SKM-1 (cell line): ENCODE results near the gene SLC9A3.

Experiments used
- DNase-seq: peaks from one replicate; lab custom pipeline; 2025; ENCODE audit not compliant: unreplicated experiment; lab: John Stamatoyannopoulos, UW

SLC9A3 gene

GRCh38 chr5:539469-540070, 15.3 kb upstream of the SLC9A3 start:
- no peak for DNase-seq

GRCh38 chr5:538801-539468, 14.7 kb upstream of the SLC9A3 start:
- no peak for DNase-seq

- DNase-seq = no peak
Measured at GRCh38 chr5:538271-538771, 14.1 kb upstream of the SLC9A3 start.

GRCh38 chr5:537621-538071, 13.4 kb upstream of the SLC9A3 start:
- DNase-seq = no peak

GRCh38 chr5:537098-537497, 12.8 kb upstream of the SLC9A3 start:
- no peak for DNase-seq

- DNase-seq = no peak
Measured at GRCh38 chr5:535846-536698, 11.8 kb upstream of the SLC9A3 start.

GRCh38 chr5:534743-535671, 10.8 kb upstream of the SLC9A3 start:
- DNase-seq = no peak

- no peak for DNase-seq
Measured at GRCh38 chr5:533955-534742, 9.9 kb upstream of the SLC9A3 start.

GRCh38 chr5:533243-533954, 9.2 kb upstream of the SLC9A3 start:
- no peak for DNase-seq

- DNase-seq = no peak
Measured at GRCh38 chr5:532521-533242, 8.4 kb upstream of the SLC9A3 start.

- no peak for DNase-seq
Measured at GRCh38 chr5:531749-532315, 7.6 kb upstream of the SLC9A3 start.

- DNase-seq = no peak
Measured at GRCh38 chr5:531101-531748, 7.0 kb upstream of the SLC9A3 start.

- DNase-seq = peak; percentile 65
Measured at GRCh38 chr5:530001-530955, 6.0 kb upstream of the SLC9A3 start.

- no peak for DNase-seq
Measured at GRCh38 chr5:528629-529511, 4.6 kb upstream of the SLC9A3 start.
